ENCODE data around the gene PRKN. TPM values are rescaled to one million over a fixed set of nuclear protein-coding genes. Genes with fewer than 3 reads are reported as not detected.
"Not testable (repeated sequence)": the region's sequence is repeated elsewhere in the genome, so short reads cannot be mapped to it uniquely, and the experiment has no call there.

Gene PRKN
- total RNA-seq, 1 donor from 2014 or later: 2.8 TPM

DNA sequence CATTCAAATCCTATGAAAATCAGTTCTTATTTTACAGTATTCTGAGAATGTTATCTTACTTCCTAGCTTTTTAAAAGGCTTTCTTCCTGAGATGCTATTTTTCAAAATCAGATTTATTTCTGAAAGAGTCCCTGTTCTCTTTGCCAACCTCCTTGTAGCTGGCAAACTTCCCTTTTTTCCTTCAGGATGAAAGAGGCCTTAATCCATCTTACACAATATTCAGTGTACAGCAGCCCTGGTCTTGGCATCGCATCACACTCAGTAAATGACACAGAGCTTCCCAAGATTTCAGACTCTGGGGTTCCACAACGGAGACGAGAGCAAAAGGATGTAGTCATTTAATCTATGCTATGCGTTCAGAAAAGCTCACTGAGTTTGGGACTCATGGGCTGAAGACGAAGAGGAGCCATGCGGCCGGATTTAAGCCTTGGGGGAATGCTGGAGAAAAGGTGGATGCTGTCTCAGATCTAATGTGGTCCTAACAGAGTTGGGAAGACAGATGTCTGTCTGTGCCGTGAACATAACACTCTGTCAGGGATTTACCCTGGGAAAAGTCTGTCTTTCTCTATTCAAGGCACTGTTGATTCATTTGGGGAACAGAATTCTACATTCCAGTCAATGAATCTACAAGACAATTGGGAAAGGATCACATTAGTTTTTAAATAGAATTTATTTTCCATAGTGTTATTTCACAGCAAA is 837.3 kb downstream of the PRKN start:
- no peak overlapping the region for H3K4me3 ChIP-seq

GRCh38 chr6:161889324-161889723 is 838.2 kb downstream of the PRKN start:
- Mint-ChIP-seq H3K36me3 (no peaks in the 10 kb centered on the region), H3K4me1 (peaks cover 12% of the 10 kb centered on the region), H3K27me3 (ENCODE audit: insufficient read depth, low read depth) (no peaks in the 10 kb centered on the region), H3K4me3 (no peak overlapping the region), H3K9me3 (no peaks in the 10 kb centered on the region), H3K27ac (no peak overlapping the region)
- TF ChIP-seq EZH2phosphoT487 (IDR thresholded peaks at IDR 0.05) (no peak), EZH2 (IDR thresholded peaks at IDR 0.05) (no peak), CTCF (IDR thresholded peaks at IDR 0.05) (no peak)
- no peak overlapping the region for H3K27ac ChIP-seq
- no peak overlapping the region for H2AFZ ChIP-seq (replicated peaks)
- no peak overlapping the region for H3K4me2 ChIP-seq
- H3K79me2 ChIP-seq (ENCODE audit: low read depth): no peaks in the 10 kb centered on the region
- no peak overlapping the region for H3K4me3 ChIP-seq
- peaks cover 10% of the 10 kb centered on the region for H3K27me3 ChIP-seq
- H3K9me3 ChIP-seq (ENCODE audit: low read depth): no peaks in the 10 kb centered on the region
- H3K4me1 ChIP-seq: peaks cover 8% of the 10 kb centered on the region
- H4K20me1 ChIP-seq (ENCODE audit: low read depth): no peaks in the 10 kb centered on the region
- no peak for DNase-seq (ENCODE audit: low spot score)
- no peaks in the 10 kb centered on the region for H3F3A ChIP-seq (ENCODE audit: low read depth)
- H3K36me3 ChIP-seq: no peaks in the 10 kb centered on the region
- H3K9ac ChIP-seq: no peak overlapping the region

More for the DNA sequence above, 837.3 kb downstream of the PRKN start:
- Histone ChIP-seq H3K9ac (no peak overlapping the region), H3K79me2 (ENCODE audit: low read depth) (no peaks in the 10 kb centered on the region), H2AFZ (replicated peaks) (peak overlapping the region; percentile 11), H4K20me1 (ENCODE audit: low read depth) (no peaks in the 10 kb centered on the region), H3K9me3 (ENCODE audit: low read depth) (no peaks in the 10 kb centered on the region), H3K27ac (no peak overlapping the region), H3K4me1 (peaks cover 8% of the 10 kb centered on the region), H3K36me3 (no peaks in the 10 kb centered on the region), H3K27me3 (peaks cover 10% of the 10 kb centered on the region), H3K4me2 (no peak overlapping the region), H3F3A (ENCODE audit: low read depth) (no peaks in the 10 kb centered on the region)
- TF ChIP-seq EZH2phosphoT487 (IDR thresholded peaks at IDR 0.05) (no peak), CTCF (IDR thresholded peaks at IDR 0.05) (no peak), EZH2 (IDR thresholded peaks at IDR 0.05) (no peak)
- no peak overlapping the region for H3K27ac Mint-ChIP-seq
- no peaks in the 10 kb centered on the region for H3K9me3 Mint-ChIP-seq
- no peaks in the 10 kb centered on the region for H3K27me3 Mint-ChIP-seq (ENCODE audit: insufficient read depth, low read depth)
- H3K4me3 Mint-ChIP-seq: no peak overlapping the region
- DNase-seq (ENCODE audit: low spot score): no peak
- H3K4me1 Mint-ChIP-seq: peaks cover 12% of the 10 kb centered on the region
- H3K36me3 Mint-ChIP-seq: no peaks in the 10 kb centered on the region

DNA sequence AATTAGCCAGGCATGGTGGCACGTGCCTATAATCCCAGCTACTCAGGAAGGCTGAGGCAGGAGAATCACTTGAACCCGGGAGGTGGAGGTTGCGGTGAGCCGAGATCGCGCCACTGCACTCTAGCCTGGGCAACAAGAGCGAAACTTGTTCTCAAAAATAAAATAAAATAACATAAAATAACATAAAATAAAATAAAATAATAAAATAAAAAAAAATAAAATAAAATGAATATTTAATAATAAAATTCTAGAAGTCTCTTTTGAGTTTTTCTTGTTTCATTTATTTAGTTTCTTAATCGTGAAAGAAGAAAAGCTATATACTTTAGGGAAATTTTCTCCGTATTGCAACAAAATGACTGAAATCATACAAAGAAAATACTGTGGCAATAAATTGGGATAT is 841.0 kb downstream of the PRKN start:
- not testable (repeated sequence) for H3K9me3 ChIP-seq (ENCODE audit: low read depth); DNase-seq (ENCODE audit: low spot score); H3K4me1 ChIP-seq; H3K27ac Mint-ChIP-seq; H3F3A ChIP-seq (ENCODE audit: low read depth); H3K9me3 Mint-ChIP-seq; H2AFZ ChIP-seq (replicated peaks); H3K4me2 ChIP-seq; H3K9ac ChIP-seq; H3K36me3 Mint-ChIP-seq; H3K27me3 Mint-ChIP-seq (ENCODE audit: insufficient read depth, low read depth); H4K20me1 ChIP-seq (ENCODE audit: low read depth); H3K4me3 Mint-ChIP-seq; H3K79me2 ChIP-seq (ENCODE audit: low read depth); H3K36me3 ChIP-seq; H3K4me3 ChIP-seq; H3K27me3 ChIP-seq; H3K27ac ChIP-seq
- peaks cover 12% of the 10 kb centered on the region for H3K4me1 Mint-ChIP-seq

DNA sequence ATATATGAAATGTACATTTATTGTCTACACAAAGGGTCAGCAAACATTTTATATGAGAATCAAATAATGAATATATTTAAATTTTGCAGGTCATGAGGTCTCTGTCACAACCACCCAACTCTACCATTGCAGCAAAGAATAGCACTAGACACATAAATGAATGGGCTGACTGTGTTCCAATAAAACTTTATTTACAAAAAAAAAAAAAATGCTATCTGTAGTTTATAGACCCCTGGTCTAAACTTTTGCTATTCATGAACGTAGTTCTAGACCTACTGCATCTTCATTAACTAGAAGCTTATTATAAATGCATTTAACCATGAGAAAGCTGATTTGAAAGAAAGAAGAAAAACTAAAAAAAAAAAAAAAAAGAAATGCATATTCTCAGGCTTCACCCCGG is 842.8 kb downstream of the PRKN start:
- Histone ChIP-seq H3K79me2 (ENCODE audit: low read depth) (no peaks in the 10 kb centered on the region), H3K27ac (no peak overlapping the region), H4K20me1 (ENCODE audit: low read depth) (no peaks in the 10 kb centered on the region), H3K9ac (no peak overlapping the region), H3K9me3 (ENCODE audit: low read depth) (no peaks in the 10 kb centered on the region), H2AFZ (replicated peaks) (no peak overlapping the region), H3K4me1 (no peaks in the 10 kb centered on the region), H3K36me3 (no peaks in the 10 kb centered on the region), H3K27me3 (no peaks in the 10 kb centered on the region), H3F3A (ENCODE audit: low read depth) (no peaks in the 10 kb centered on the region), H3K4me3 (no peak overlapping the region), H3K4me2 (no peak overlapping the region)
- DNase-seq (ENCODE audit: low spot score): no peak
- Mint-ChIP-seq H3K4me3 (no peak overlapping the region), H3K4me1 (peaks cover 3% of the 10 kb centered on the region), H3K36me3 (no peaks in the 10 kb centered on the region), H3K27ac (no peak overlapping the region), H3K27me3 (ENCODE audit: insufficient read depth, low read depth) (no peaks in the 10 kb centered on the region), H3K9me3 (no peaks in the 10 kb centered on the region)
- TF ChIP-seq CTCF (IDR thresholded peaks at IDR 0.05): no peak
- TF ChIP-seq EZH2phosphoT487 (IDR thresholded peaks at IDR 0.05): no peak
- TF ChIP-seq EZH2 (IDR thresholded peaks at IDR 0.05): no peak

Measured in neural progenitor cell (in vitro differentiated cells).